IMR-90 (cell line): ENCODE results near the gene NMRAL1. TPM values are rescaled to one million over a fixed set of nuclear protein-coding genes. Genes with fewer than 3 reads are reported as not detected.

Source experiments
- ATAC-seq: fragments of 200-7000 bp; cut with Tn5 transposase; 2 replicates; pipeline ENCODE4 v1.9.1; 2020; ENCODE audit warnings: low read depth, mild to moderate bottlenecking, moderate library complexity
- BruUV-seq: library from RNA; stranded (reverse); fragments of 400-500 nt; replicated peaks from 2 replicates; lab custom pipeline; 2021; lab: Mats Ljungman, UMichigan
- CTCF ChIA-PET: fragments of 300-600 bp; formaldehyde crosslinking; extraction: SDS; loops from one replicate; lab custom pipeline; 2021; ENCODE audit warnings: antibody characterized with exemption; lab: Yijun Ruan, JAX
- POLR2A ChIA-PET: fragments of 300-600 bp; sonication (Branson Sonifier 250); formaldehyde crosslinking; loops from one replicate; lab custom pipeline; 2022; ENCODE audit warnings: antibody characterized with exemption; ENCODE audit not compliant: unreplicated experiment; lab: Charles Lee
- DNase-seq: peaks from one replicate; pipeline ENCODE4 v3.0.0; 2013
- H2AFZ ChIP-seq: replicated peaks from 2 replicates; pipeline ENCODE3; 2013; ENCODE audit warnings: low read length, mild to moderate bottlenecking; ENCODE audit not compliant: poor library complexity
- H2AK5ac ChIP-seq: 2 replicates; pipeline ENCODE4 v1.6.1; 2013; ENCODE audit warnings: low read depth, low read length, inconsistent platforms
- H2AK9ac ChIP-seq: replicated peaks from 2 replicates; pipeline ENCODE3; 2013; ENCODE audit warnings: mild to moderate bottlenecking, low read depth, low read length, moderate library complexity; ENCODE audit not compliant: poor library complexity
- H2BK120ac ChIP-seq: 2 replicates; pipeline ENCODE4 v1.6.1; 2013; ENCODE audit warnings: low read depth, low read length, inconsistent platforms
- H2BK15ac ChIP-seq: 3 replicates; pipeline ENCODE4 v1.6.1; 2013; ENCODE audit warnings: low read depth, low read length, inconsistent platforms
- H2BK20ac ChIP-seq: 2 replicates; pipeline ENCODE4 v1.6.1; 2013; ENCODE audit warnings: low read depth, mild to moderate bottlenecking, inconsistent platforms, low read length, moderate library complexity
- H2BK5ac ChIP-seq: 2 replicates; pipeline ENCODE4 v1.6.1; 2013; ENCODE audit warnings: mild to moderate bottlenecking, low read depth, low read length, inconsistent platforms; ENCODE audit not compliant: poor library complexity, severe bottlenecking
- H3K14ac ChIP-seq: replicated peaks from 2 replicates; pipeline ENCODE4 v1.6.1; 2013; ENCODE audit warnings: low read depth, low read length, inconsistent platforms
- H3K18ac ChIP-seq: 2 replicates; pipeline ENCODE4 v1.6.1; 2013; ENCODE audit warnings: low read depth, low read length, control low read depth
- H3K23ac ChIP-seq: 2 replicates; pipeline ENCODE4 v1.6.1; 2013; ENCODE audit warnings: low read depth, low read length, inconsistent platforms
- H3K27ac ChIP-seq: 2 replicates; pipeline ENCODE4 v1.5.1; 2013; ENCODE audit warnings: mild to moderate bottlenecking, control low read depth, low read length; ENCODE audit not compliant: insufficient read depth
- H3K27me3 ChIP-seq: 2 replicates; pipeline ENCODE4 v1.6.1; 2013; ENCODE audit warnings: low read length; ENCODE audit not compliant: control insufficient read depth, insufficient read depth
- H3K36me3 ChIP-seq: 2 replicates; pipeline ENCODE4 v1.6.1; 2013; ENCODE audit warnings: low read length, mixed read lengths; ENCODE audit not compliant: control insufficient read depth, insufficient read depth
- H3K4ac ChIP-seq: 2 replicates; pipeline ENCODE4 v1.6.1; 2013; ENCODE audit warnings: low read depth, low read length, inconsistent platforms
- H3K4me1 ChIP-seq: 2 replicates; pipeline ENCODE4 v1.6.1; 2013; ENCODE audit warnings: low read length, mixed read lengths; ENCODE audit not compliant: control insufficient read depth, insufficient read depth
- H3K4me2 ChIP-seq: 2 replicates; pipeline ENCODE4 v1.6.1; 2013; ENCODE audit warnings: low read depth, mild to moderate bottlenecking, control low read depth, low read length, moderate library complexity
- H3K4me3 ChIP-seq: 2 replicates; pipeline ENCODE4 v1.5.1; 2013; ENCODE audit warnings: low read depth, mild to moderate bottlenecking, control low read depth, low read length, moderate library complexity; ENCODE audit not compliant: insufficient read depth
- H3K56ac ChIP-seq: 2 replicates; pipeline ENCODE4 v1.6.1; 2013; ENCODE audit warnings: low read length, inconsistent platforms; ENCODE audit not compliant: insufficient read depth; ENCODE audit errors: extremely low read depth
- H3K79me1 ChIP-seq, 2 experiments: 2 replicates each; pipeline ENCODE4 v1.6.1; 2013; ENCODE audit warnings: low read length in 2 of 2, inconsistent platforms in 1 of 2, low read depth in 1 of 2
- H3K9ac ChIP-seq: 2 replicates; pipeline ENCODE4 v1.6.1; 2013; ENCODE audit warnings: low read depth, low read length, control low read depth
- H3K9me1 ChIP-seq: 2 replicates; pipeline ENCODE4 v1.6.1; 2013; ENCODE audit warnings: low read length, inconsistent platforms; ENCODE audit not compliant: insufficient read depth
- H3K9me3 ChIP-seq: 2 replicates; pipeline ENCODE4 v1.6.1; 2013; ENCODE audit warnings: low read length; ENCODE audit not compliant: control insufficient read depth, insufficient read depth
- H4K20me1 ChIP-seq: 2 replicates; pipeline ENCODE4 v1.6.1; 2013; ENCODE audit warnings: low read length, inconsistent platforms; ENCODE audit not compliant: insufficient read depth
- H4K5ac ChIP-seq: 2 replicates; pipeline ENCODE4 v1.6.1; 2013; ENCODE audit warnings: mild to moderate bottlenecking, low read depth, low read length, control low read depth
- H4K8ac ChIP-seq, 2 experiments: 2 replicates each; pipeline ENCODE4 v1.6.1; 2013; ENCODE audit warnings: low read depth in 2 of 2, low read length in 2 of 2, control low read depth in 1 of 2, inconsistent platforms in 1 of 2
- H4K91ac ChIP-seq: 2 replicates; pipeline ENCODE4 v1.6.1; 2013; ENCODE audit warnings: low read depth, low read length, inconsistent platforms; ENCODE audit not compliant: insufficient read depth
- BHLHE40 ChIP-seq: fragments of 150-350 bp; IDR thresholded peaks from 2 replicates; pipeline ENCODE4 v1.6.1; 2016; ENCODE audit warnings: mild to moderate bottlenecking, low read depth, low read length
- ELK1 ChIP-seq: fragments of 150-350 bp; IDR thresholded peaks from 2 replicates; pipeline ENCODE4 v1.6.1; 2016; ENCODE audit warnings: low read depth, mild to moderate bottlenecking, low read length, moderate library complexity, borderline replicate concordance
- FOS ChIP-seq: fragments of 150-350 bp; IDR thresholded peaks from 2 replicates; pipeline ENCODE4 v1.6.1; 2016; ENCODE audit warnings: low read depth, low read length
- MAZ ChIP-seq: IDR thresholded peaks from 2 replicates; pipeline ENCODE4 v1.6.1; 2012; ENCODE audit warnings: low read depth, mild to moderate bottlenecking, low read length, improper control_type of control experiment, moderate library complexity, borderline replicate concordance
- NFE2L2 ChIP-seq: fragments of 150-350 bp; IDR thresholded peaks from 2 replicates; pipeline ENCODE4 v1.6.1; 2016; ENCODE audit warnings: low read depth, mild to moderate bottlenecking, low read length
- POLR2A ChIP-seq: IDR thresholded peaks from 2 replicates; pipeline ENCODE4 v1.6.1; 2012; ENCODE audit warnings: mild to moderate bottlenecking, low read depth, low read length
- RAD21 ChIP-seq: IDR thresholded peaks from 2 replicates; pipeline ENCODE4 v1.6.1; 2012; ENCODE audit warnings: low read length, improper control_type of control experiment
- RCOR1 ChIP-seq: IDR thresholded peaks from 2 replicates; pipeline ENCODE4 v1.6.1; 2012; ENCODE audit warnings: mild to moderate bottlenecking, low read length, improper control_type of control experiment; ENCODE audit not compliant: insufficient replicate concordance
- RFX5 ChIP-seq: IDR thresholded peaks from 2 replicates; pipeline ENCODE4 v1.8.0; 2012; ENCODE audit warnings: low read depth, mild to moderate bottlenecking, low read length, moderate library complexity
- SMC3 ChIP-seq: fragments of 150-350 bp; IDR thresholded peaks from 2 replicates; pipeline ENCODE4 v1.6.1; 2016; ENCODE audit warnings: low read depth, mild to moderate bottlenecking, antibody characterized with exemption, low read length, moderate library complexity
- WGBS, 2 experiments: methylation state at CpG; one replicate each; pipeline versions ENCODE4 v1.1.5 to v1.1.7; 2013; ENCODE audit warnings: missing lambda C conversion rate in 2 of 2; ENCODE audit not compliant: insufficient read length in 1 of 2; ENCODE audit errors: extremely low coverage in 2 of 2; 5-methylcytosine and 5-hydroxymethylcytosine counted together
- dilution Hi-C: fragments of 300-500 bp; cut with HindIII; formaldehyde crosslinking; loops from one replicate; pipeline ENCODE4 v1.14.3; 2018; ENCODE audit warnings: low sequenced_read_pairs; ENCODE audit not compliant: unreplicated experiment
- in situ Hi-C: fragments of 300-500 bp; cut with MboI; formaldehyde crosslinking; loops from 3 replicates; pipeline ENCODE4 v1.14.3; 2019; ENCODE audit warnings: low sequenced_read_pairs, inconsistent platforms, mixed read lengths
- intact Hi-C: fragments of 100-400 bp; cut with micrococcal nuclease; formaldehyde crosslinking; loops from 2 replicates; pipeline ENCODE4 v1.10.0; 2022
- polyA plus RNA-seq, 3 experiments: library from polyadenylated mRNA; depleted of rRNA; stranded (reverse); fragments of >200 nt; gene quantifications; 2 replicates each; pipeline ENCODE4 v1.2.3, GENCODE V29; 2012; ENCODE audit warnings: low replicate concordance in 1 of 3
- total RNA-seq: library from RNA; depleted of rRNA; stranded (reverse); fragments of >200 nt; gene quantifications from 2 replicates; pipeline ENCODE4 v1.2.3, GENCODE V29; 2012

Gene NMRAL1
- total and polyA plus RNA-seq, 2 of the 4 experiments (the other 2 are of a cell fraction) = 48.6 to 67.6 TPM

GRCh38 chr16:4455081-4455480 is 19.3 kb downstream of the NMRAL1 start:
- H3K18ac ChIP-seq = no peak overlapping the region
- peaks cover 10 to 31% of the 10 kb centered on the region in 2 experiments for H3K79me1 ChIP-seq
- H3K27ac ChIP-seq = no peak overlapping the region
- H2BK5ac ChIP-seq = no peak overlapping the region
- no peak overlapping the region for H3K4ac ChIP-seq
- no peak overlapping the region for H3K4me2 ChIP-seq
- H3K56ac ChIP-seq = no peak overlapping the region
- TF ChIP-seq BHLHE40 = no peak
- TF ChIP-seq MAZ = no peak
- no peak for TF ChIP-seq RAD21
- no peak for TF ChIP-seq RCOR1
- no peak for TF ChIP-seq ELK1
- TF ChIP-seq POLR2A = no peak
- no peak for TF ChIP-seq FOS
- TF ChIP-seq NFE2L2 = no peak
- no peak for TF ChIP-seq SMC3
- no peak for TF ChIP-seq RFX5
- no peak overlapping the region for H3K4me3 ChIP-seq
- no peak overlapping the region for H4K5ac ChIP-seq
- H4K20me1 ChIP-seq = peaks cover 15% of the 10 kb centered on the region
- H2AK9ac ChIP-seq = no peak overlapping the region
- H3K4me1 ChIP-seq = peaks cover 9% of the 10 kb centered on the region
- CTCF ChIA-PET = no interaction called here
- H2BK15ac ChIP-seq = no peak overlapping the region
- no peaks in the 10 kb centered on the region for H3K27me3 ChIP-seq
- no peak overlapping the region for H4K91ac ChIP-seq
- no peak overlapping the region for H2BK120ac ChIP-seq
- ATAC-seq = no peak
- intact Hi-C loops (no loop called here), in situ Hi-C loops (no loop called here), dilution Hi-C loops (no loop called here)
- POLR2A ChIA-PET = no interaction called here
- H3K36me3 ChIP-seq = peaks cover 47% of the 10 kb centered on the region
- H3K9ac ChIP-seq = no peak overlapping the region
- H3K14ac ChIP-seq = no peak overlapping the region
- H2AFZ ChIP-seq = no peak overlapping the region
- 91% methylated on average over 9 of the region's 14 CpGs; no CpG with 5 or more reads in 1 of the 2 experiments for WGBS, 2 experiments
- 0 out of 2 replicates have a peak, but pooled peaks cover 10% of the 10 kb centered on the region for H3K9me1 ChIP-seq
- H3K9me3 ChIP-seq = no peaks in the 10 kb centered on the region
- no peak overlapping the region for H3K23ac ChIP-seq
- no peak overlapping the region for H2AK5ac ChIP-seq
- H4K8ac ChIP-seq = no peak overlapping the region
- no peak for DNase-seq
- BruUV-seq = no TSS peak
- H2BK20ac ChIP-seq = no peak overlapping the region
